ENCODE results near the gene MYNN.

GRCh38 chr3:169818316-169818715, 45.1 kb downstream of the MYNN start:
- TF ChIP-seq CTCF (conservative IDR thresholded peaks at IDR 0.05), result no peak
- no peak for TF ChIP-seq EZH2 (IDR thresholded peaks at IDR 0.05; ENCODE audit: low read depth)
